H1 (cell line): Measurements from ENCODE around the gene GEMIN7. TPM values are rescaled to one million over a fixed set of nuclear protein-coding genes. Genes with fewer than 3 reads are reported as not detected.

Experiments
- BRCA1 ChIP-seq: IDR thresholded peaks from 2 replicates; pipeline ENCODE4 v1.6.1; 2012; ENCODE audit warnings: low read depth, low read length, improper control_type of control experiment
- EGR1 ChIP-seq: IDR thresholded peaks from 2 replicates; pipeline ENCODE4 v1.6.1; 2011; ENCODE audit warnings: low read depth, low read length, borderline replicate concordance
- KDM1A ChIP-seq: fragments of 200-600, 300-600 bp; sonication (generic); IDR thresholded peaks from 2 replicates; pipeline ENCODE4 v1.7.1; 2016; ENCODE audit warnings: mild to moderate bottlenecking, low read length, borderline replicate concordance
- POLR2AphosphoS5 ChIP-seq: IDR thresholded peaks from 2 replicates; pipeline ENCODE4 v1.6.1; 2011; ENCODE audit warnings: low read depth, low read length
- RNF2 ChIP-seq: fragments of 200-900, 300-1000 bp; sonication (generic); IDR thresholded peaks from 2 replicates; pipeline ENCODE4 v1.7.1; 2016; ENCODE audit warnings: borderline replicate concordance, low read depth, mild to moderate bottlenecking, antibody characterized with exemption, low read length; ENCODE audit not compliant: poor library complexity, severe bottlenecking; ENCODE audit errors: missing control alignments
- SIN3A ChIP-seq, 2 experiments: IDR thresholded peaks in 1 of 2; conservative IDR thresholded peaks in 1 of 2; 2 replicates each; pipeline ENCODE4 v1.6.1; 2011 to 2012; ENCODE audit warnings: low read length in 2 of 2, improper control_type of control experiment in 1 of 2, low read depth in 1 of 2, mild to moderate bottlenecking in 1 of 2
- SRF ChIP-seq: IDR thresholded peaks from 2 replicates; pipeline ENCODE4 v1.6.1; 2011; ENCODE audit warnings: mild to moderate bottlenecking, low read depth, low read length, moderate library complexity
- YY1 ChIP-seq: IDR thresholded peaks from 2 replicates; pipeline ENCODE4 v1.6.1; 2011; ENCODE audit warnings: low read depth, mild to moderate bottlenecking, low read length
- polyA plus RNA-seq, 7 experiments: library from polyadenylated mRNA; depleted of rRNA in 3 of 7; stranded (reverse) in 5 of 7; unstranded in 2 of 7; fragments of >200 nt in 5 of 7; fragments of 200-250 nt in 2 of 7; gene quantifications; 1 replicate in 5 of 7; 2 replicates in 1 of 7; 4 replicates in 1 of 7; pipeline versions ENCODE4 v1.2.1 to v1.2.3, GENCODE V29; 2011 to 2013; ENCODE audit warnings: missing spikeins in 2 of 7, mixed read lengths in 2 of 7
- total RNA-seq: library from RNA; stranded (reverse); fragmentation: NEBNext Ultra II Directional; extraction: Animal tissue kit (Norgen Biotek cat#: 25700); gene quantifications from 2 replicates; pipeline ENCODE4 v1.2.1, GENCODE V29; 2021
- TF ChIP-seq, protein P1 (sequence below): fragments of 300-600 bp; sonication (generic); IDR thresholded peaks from 2 replicates; pipeline ENCODE4 v1.7.1; 2012; ENCODE audit warnings: low read length, moderate library complexity, mild to moderate bottlenecking, inconsistent platforms; ENCODE audit not compliant: insufficient replicate concordance

Gene GEMIN7
- total and polyA plus RNA-seq, 2 of the 8 experiments (the other 6 are each of a cell fraction or from before 2014, with no cell fraction given), result 48.0 to 91.6 TPM

DNA sequence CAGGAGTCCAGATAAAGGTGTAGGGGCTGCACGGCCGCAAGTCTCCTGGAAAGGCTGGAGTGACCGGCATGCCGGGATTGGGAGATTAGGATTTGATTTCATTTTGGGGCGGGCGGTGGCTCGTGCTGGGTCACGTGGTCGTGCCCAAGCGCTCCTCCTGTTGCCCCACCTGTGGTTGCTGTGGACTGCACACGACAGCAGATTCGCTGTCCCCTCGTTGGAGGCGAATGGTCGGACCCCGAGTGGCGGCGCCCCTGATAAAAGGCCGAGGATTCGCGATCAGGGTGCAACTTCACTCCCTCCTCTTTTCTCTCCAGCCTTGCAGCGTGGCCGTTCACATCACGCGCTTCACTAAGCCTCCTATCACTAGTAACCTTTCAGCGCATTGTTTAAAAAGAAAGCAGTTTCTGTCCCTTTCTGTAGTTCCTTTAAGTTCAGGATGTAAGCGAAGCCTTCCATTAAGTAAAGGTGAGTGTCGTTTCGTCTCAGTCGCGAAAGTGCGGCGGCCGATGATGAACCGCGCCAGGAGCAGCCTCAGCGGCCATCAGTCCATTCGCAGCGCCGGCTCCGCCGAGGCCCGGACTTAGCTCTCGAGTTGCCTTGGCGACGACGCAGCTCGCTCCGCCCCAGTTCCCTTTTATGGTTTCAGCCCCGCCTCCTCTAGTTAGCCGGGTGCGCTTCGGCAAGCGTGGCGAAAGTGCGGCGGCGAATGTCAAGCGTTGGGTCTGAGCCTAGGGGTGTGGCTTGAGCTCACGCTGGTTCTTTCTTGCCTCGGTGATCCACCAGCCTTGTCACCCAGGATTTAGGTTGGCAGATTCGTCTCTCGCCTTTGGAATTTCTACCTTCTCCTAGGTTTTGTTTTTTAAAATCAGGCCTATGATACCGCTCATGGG is 12.2 kb downstream of the GEMIN7 start (continued):
- TF ChIP-seq, protein P1, sequence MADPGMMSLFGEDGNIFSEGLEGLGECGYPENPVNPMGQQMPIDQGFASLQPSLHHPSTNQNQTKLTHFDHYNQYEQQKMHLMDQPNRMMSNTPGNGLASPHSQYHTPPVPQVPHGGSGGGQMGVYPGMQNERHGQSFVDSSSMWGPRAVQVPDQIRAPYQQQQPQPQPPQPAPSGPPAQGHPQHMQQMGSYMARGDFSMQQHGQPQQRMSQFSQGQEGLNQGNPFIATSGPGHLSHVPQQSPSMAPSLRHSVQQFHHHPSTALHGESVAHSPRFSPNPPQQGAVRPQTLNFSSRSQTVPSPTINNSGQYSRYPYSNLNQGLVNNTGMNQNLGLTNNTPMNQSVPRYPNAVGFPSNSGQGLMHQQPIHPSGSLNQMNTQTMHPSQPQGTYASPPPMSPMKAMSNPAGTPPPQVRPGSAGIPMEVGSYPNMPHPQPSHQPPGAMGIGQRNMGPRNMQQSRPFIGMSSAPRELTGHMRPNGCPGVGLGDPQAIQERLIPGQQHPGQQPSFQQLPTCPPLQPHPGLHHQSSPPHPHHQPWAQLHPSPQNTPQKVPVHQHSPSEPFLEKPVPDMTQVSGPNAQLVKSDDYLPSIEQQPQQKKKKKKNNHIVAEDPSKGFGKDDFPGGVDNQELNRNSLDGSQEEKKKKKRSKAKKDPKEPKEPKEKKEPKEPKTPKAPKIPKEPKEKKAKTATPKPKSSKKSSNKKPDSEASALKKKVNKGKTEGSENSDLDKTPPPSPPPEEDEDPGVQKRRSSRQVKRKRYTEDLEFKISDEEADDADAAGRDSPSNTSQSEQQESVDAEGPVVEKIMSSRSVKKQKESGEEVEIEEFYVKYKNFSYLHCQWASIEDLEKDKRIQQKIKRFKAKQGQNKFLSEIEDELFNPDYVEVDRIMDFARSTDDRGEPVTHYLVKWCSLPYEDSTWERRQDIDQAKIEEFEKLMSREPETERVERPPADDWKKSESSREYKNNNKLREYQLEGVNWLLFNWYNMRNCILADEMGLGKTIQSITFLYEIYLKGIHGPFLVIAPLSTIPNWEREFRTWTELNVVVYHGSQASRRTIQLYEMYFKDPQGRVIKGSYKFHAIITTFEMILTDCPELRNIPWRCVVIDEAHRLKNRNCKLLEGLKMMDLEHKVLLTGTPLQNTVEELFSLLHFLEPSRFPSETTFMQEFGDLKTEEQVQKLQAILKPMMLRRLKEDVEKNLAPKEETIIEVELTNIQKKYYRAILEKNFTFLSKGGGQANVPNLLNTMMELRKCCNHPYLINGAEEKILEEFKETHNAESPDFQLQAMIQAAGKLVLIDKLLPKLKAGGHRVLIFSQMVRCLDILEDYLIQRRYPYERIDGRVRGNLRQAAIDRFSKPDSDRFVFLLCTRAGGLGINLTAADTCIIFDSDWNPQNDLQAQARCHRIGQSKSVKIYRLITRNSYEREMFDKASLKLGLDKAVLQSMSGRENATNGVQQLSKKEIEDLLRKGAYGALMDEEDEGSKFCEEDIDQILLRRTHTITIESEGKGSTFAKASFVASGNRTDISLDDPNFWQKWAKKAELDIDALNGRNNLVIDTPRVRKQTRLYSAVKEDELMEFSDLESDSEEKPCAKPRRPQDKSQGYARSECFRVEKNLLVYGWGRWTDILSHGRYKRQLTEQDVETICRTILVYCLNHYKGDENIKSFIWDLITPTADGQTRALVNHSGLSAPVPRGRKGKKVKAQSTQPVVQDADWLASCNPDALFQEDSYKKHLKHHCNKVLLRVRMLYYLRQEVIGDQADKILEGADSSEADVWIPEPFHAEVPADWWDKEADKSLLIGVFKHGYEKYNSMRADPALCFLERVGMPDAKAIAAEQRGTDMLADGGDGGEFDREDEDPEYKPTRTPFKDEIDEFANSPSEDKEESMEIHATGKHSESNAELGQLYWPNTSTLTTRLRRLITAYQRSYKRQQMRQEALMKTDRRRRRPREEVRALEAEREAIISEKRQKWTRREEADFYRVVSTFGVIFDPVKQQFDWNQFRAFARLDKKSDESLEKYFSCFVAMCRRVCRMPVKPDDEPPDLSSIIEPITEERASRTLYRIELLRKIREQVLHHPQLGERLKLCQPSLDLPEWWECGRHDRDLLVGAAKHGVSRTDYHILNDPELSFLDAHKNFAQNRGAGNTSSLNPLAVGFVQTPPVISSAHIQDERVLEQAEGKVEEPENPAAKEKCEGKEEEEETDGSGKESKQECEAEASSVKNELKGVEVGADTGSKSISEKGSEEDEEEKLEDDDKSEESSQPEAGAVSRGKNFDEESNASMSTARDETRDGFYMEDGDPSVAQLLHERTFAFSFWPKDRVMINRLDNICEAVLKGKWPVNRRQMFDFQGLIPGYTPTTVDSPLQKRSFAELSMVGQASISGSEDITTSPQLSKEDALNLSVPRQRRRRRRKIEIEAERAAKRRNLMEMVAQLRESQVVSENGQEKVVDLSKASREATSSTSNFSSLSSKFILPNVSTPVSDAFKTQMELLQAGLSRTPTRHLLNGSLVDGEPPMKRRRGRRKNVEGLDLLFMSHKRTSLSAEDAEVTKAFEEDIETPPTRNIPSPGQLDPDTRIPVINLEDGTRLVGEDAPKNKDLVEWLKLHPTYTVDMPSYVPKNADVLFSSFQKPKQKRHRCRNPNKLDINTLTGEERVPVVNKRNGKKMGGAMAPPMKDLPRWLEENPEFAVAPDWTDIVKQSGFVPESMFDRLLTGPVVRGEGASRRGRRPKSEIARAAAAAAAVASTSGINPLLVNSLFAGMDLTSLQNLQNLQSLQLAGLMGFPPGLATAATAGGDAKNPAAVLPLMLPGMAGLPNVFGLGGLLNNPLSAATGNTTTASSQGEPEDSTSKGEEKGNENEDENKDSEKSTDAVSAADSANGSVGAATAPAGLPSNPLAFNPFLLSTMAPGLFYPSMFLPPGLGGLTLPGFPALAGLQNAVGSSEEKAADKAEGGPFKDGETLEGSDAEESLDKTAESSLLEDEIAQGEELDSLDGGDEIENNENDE, result no peak
- TF ChIP-seq RNF2 (no peak), EGR1 (0 out of 2 replicates have a peak, but pooled peaks have one; percentile 7), KDM1A (no peak), SIN3A (conservative IDR thresholded peaks at IDR 0.05 in 1 of 2, IDR thresholded peaks at IDR 0.05 in 1 of 2; ENCODE audit: low read depth in 1 of 2, low read length in 2 of 2) (peak; percentile 54 to 85; a peak in 3 of 4 replicates), YY1 (peak; percentile 89), POLR2AphosphoS5 (peak; percentile 97), SRF (peak; percentile 95), BRCA1 (no peak)
